SU-DHL-6 (cell line): Measurements from ENCODE around the gene ZGRF1.

Experiments used
- CTCF ChIP-seq: fragments of 200-600 bp; sonication (generic); IDR thresholded peaks from one replicate; pipeline ENCODE4 v1.5.1; 2017; ENCODE audit warnings: antibody characterized with exemption, mild to moderate bottlenecking, low read length, moderate library complexity; ENCODE audit not compliant: insufficient read depth, poor library complexity, severe bottlenecking
- EZH2phosphoT487 ChIP-seq: fragments of 200-600 bp; sonication (generic), shearing (Covaris generic); conservative IDR thresholded peaks from 2 replicates; pipeline ENCODE4 v1.6.1; 2018; ENCODE audit warnings: mild to moderate bottlenecking, antibody characterized with exemption, low read length, moderate library complexity, mixed read lengths

- no peak for TF ChIP-seq CTCF
- no peak for TF ChIP-seq EZH2phosphoT487
Measured at GRCh38 chr4:112592717-112593116, 44.0 kb downstream of the ZGRF1 start.
